HG02642 (cell line): ENCODE measurements around the gene C9orf78.
A peak's percentile ranks its signal among the peaks of the same experiment; 100 is the strongest.

Experiments
- ATAC-seq: cut with Tn5 transposase; IDR thresholded peaks from one replicate; pipeline ENCODE4 v1.9.1; 2021; ENCODE audit warnings: mild to moderate bottlenecking; ENCODE audit not compliant: unreplicated experiment, poor library complexity

Gene C9orf78

DNA sequence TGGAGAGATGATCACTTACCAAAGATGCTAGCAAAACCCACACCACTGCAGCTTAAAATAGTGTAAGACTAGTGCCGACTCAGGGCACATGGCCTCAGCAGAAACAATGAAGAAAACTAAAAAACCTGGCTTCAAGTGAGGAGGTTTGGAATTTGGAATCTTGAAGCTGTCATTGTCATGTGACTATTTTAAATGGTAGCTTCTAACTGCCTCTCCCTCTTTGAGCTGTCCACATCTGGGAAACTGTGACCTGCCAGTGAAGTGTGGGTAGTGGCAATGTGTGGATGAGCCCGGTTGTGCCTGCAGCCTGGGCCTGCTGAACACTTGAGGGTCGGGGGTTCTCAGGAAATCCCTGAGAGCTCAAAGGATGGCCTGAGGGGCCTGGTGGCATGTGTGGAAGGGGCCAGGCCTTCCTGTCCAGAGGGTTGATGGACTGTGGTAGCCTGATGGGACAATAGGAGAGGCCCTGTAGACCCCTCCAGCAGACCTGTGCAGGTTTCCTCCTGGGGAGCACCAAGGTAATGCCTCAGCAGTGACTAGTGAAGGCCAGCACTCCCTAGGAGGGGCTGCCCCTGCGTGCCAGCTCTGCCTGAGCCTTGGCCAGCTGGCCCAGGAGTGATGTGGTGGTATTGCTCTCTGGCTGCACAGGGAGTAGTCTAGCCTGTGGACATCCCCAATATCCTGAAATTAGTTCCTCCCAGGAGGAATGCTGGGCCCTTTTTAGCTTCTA is 13.8 kb upstream of the C9orf78 start:
- ATAC-seq: no peak

DNA sequence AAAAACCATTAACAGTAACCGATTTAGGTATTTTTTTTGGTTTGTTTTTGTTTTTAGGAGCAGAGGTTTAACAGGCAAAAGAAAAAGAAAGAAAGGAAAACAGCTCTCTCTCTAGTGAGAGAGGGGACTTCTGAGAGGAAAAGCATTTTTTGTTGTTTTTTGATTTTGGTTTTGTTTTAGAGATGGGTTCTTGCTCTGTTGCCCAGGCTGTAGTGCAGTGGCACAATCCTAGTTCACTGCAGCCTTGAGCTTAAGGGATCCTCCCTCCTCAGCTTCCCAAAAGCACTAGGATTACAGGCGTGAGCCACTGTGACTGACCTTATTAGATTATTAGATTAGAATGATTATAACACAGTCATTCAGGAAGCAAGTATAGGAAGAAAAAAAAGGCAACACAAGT is 10.3 kb upstream of the C9orf78 start:
- no peak for ATAC-seq

DNA sequence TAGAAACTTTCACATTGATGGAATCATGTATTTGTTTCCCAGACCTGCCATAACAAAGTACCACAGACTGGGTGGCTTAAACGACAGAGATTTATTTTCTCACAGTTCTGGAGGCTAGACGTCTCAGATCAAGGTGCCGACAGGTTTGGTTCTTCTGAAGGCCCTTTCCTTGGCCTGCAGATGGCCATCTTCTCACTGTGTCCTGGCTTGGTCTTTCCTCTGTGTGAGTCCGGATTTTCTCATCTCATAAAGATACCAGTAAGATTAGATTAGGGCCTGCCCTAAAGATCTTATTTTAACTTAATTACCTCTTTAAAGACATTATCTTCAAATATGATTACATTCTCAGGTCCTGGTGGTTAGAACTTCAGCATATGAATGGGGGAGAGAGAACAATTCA is 6.0 kb upstream of the C9orf78 start:
- ATAC-seq: no peak

DNA sequence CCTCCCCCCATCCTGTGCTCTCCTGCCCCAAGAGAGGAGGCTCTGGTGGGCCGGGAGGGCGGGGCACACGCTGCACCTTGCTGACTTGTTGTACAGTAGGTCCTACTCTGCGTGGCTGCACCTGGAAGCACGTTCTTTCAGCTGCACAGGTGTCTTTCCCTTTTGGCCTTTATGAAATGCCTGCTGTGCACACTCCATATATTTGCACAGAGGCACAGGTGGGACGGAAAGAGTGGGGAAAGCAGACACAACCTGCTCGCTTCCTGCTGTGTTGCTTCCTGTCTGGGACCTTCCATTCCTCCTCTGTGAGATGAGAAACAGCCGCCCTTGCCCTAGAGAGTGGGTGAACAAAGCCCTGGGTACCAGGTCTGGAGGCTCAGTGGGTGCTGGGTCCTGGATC is 5.0 kb upstream of the C9orf78 start:
- ATAC-seq: no peak

DNA sequence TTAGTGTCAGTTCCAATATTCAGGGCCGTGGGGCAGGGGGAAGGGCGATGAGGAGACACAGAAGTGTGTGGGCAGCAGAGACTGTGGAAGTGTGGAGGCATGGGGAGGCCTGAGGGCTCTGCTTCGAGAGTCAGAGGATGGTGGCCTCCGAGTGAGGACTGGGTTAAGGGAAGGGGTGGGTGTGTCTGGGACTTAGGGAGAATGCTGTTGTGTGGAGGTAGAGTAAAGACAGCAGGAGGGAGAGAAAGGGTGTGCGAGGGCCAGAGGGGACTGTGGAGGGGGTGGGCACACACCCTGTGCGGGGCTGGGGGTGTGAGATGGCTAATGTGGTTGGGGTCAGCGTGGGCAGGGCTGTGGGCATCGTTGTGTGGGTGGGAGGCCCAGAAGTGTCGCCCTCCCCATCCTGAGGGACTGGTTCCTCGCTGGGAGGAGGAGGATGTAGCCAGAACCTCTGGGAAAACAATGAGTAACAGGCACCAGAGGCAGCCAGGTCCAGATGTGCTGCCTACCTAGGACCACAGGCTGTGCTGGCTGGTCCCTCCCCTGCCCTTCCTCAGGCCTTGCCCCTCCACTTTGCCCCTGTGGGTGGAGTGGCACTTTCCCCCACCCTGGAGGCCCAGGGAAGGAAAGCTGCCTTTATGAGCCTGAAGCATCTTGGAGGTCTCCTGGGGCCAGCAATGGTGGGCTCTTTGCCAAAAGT is 4.4 kb upstream of the C9orf78 start:
- ATAC-seq: no peak

DNA sequence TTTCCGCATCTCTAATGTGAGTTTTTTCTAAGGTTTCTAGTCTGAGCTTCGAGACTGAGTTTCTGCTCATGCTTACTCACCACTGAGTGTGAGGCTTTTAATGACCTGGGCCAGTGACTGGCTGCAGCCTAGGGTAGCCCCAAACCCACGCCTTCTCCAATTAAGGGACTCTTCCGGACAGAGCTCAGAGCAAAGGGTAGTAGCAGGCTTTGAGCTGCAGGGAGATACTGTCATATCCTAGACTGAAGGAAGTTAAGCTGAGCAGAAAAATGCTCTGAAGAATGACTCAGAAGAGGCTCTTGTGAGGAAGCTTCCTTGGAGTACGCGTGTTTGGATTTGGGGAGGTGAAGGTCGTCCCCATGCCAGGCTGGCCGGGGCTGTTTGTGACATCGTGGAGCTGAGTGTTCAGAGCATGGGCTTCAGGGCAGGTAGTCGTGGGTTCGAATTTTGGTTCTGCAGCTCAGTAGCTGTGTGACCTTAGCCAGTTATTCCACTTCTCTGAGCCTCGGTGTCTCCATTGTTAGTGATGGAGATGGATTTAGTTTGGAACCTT is 3.7 kb upstream of the C9orf78 start:
- no peak for ATAC-seq

DNA sequence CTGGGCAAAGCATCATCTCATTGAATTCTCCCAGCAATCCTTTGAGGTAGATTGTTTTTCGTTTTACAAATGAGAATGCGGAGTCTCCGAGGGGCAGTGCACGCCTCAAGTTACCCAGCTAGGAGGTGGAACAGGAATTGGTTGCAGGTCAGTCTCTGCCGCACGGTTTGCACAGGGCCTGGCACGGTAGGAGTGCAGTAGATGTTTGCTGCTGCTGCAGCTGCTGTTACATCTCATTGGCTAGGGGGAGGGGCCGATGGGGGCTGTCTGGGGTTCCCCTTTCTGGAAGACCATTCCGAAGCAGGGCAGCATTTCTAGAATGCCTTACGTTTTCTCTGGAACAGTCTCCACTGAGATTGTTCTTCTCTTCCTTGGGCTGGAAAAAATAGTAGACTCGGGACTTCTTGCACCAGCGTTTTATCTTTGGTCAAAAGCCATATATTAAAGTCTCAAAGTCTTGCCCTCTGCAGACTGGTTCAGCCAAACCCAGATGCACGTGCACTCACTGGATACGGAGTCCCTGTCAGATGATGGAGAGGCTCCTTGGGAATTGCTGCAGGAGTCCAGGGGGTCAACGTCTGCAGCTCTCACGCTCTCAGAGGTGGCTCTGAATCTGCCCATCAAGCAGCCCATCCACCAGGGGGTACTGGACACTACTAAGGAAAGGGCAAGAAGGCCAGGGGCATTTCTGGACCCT is 1.4 kb upstream of the C9orf78 start:
- ATAC-seq: no peak

DNA sequence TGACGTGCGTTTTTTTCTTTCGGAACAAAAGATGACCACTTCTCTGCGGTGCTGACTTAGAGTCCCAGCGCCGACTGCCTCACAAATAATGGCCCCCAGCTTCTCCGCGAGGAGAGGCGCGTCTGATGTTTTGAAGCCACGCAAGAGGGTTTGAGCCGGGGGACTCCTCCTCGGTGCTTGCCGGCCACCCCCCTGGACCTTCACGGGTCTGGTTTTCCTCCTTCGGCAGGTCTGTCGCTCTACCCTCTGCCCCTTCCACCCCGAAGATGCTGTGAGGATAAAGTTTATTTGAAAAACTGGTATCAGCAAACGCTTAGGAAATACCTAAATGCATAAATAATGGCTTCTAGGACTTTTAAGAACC is 767 bp upstream of the C9orf78 start:
- ATAC-seq: no peak

DNA sequence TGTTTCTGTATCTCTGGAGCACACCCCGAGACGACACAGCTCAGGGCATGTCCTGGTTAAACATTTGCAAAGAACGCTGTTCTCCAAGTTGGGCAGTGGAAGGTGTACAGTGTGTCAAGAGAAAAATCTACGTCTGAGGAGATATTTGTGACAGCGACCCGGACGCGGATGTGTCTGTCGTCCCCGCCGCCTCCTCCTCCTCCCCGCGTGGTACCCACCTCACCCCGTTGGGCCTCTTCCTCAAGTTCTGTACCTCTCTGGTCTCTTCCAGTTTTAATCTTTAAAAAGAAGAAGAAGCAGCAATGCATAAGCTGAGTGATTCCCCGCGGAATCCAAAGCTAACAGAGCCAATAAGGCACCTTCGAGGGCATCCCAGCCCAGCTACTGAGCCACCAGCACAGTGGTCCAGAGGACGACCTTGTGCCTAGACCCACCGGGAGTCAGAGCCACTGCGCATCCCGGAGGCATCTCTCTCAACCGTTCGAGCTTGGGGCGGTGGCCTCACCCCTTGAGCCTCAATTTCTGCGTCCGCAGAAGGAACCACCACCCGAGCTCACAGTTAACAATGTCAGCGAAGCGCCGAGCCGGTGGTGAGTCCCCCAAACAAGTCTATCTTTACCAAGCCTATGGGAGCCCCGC is 467 bp downstream of the C9orf78 start:
- ATAC-seq: peak; percentile 16

DNA sequence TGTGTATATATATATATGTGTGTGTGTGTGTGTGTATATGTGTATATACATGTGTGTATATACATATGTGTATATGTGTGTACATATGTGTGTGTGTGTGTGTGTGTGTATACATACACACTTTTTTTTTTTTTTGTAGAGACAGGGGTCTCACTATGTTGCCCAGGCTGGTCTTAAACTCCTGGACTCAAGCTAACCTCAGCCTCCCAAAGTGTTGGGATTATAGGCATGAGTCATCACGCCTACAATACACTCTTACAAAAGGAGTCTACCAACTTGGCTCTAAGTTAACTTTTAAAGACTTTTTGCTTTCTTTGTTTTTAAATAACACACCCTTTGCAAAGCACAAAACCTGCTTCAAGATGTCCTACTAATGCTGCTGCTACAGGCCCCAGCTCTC is 2.1 kb downstream of the C9orf78 start:
- no peak for ATAC-seq

DNA sequence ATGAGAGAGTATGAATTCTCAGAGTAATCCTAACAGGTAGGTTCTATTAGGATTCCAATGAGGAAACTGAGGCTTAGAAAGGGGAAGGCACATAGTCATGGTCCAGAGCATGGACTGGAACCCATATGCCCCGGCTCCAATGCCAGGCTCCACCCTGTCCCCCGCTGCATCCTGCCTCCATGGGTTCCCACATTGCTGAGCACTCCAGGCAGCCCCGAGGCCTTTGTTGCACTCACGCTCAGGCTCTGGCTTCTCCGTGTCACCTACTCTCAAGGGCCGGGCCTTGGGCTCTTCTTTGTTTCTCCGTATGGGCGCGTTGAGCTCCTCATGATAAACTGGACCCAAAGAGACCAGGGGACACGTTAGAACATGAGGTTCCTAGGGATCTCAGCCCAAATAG is 6.1 kb downstream of the C9orf78 start:
- ATAC-seq: no peak

DNA sequence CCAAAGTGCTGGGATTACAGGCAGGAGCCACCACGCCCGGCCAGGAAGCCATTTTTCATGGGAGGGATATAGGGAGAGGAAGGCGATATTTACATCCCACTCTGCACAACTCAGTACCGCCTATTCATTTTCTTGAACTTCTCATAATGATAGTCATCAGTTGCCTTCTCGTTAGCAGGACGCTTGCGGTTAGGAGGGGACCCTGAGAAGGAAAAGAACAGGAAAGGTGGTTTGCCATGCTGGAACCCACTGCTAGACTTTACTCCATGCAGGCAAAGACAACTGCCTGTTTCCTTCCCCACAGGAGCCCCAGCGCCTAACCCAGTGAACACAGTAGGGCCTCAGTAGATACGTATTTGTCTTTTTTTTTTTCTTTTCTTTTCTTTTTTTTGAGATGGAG is 7.0 kb downstream of the C9orf78 start:
- no peak for ATAC-seq

DNA sequence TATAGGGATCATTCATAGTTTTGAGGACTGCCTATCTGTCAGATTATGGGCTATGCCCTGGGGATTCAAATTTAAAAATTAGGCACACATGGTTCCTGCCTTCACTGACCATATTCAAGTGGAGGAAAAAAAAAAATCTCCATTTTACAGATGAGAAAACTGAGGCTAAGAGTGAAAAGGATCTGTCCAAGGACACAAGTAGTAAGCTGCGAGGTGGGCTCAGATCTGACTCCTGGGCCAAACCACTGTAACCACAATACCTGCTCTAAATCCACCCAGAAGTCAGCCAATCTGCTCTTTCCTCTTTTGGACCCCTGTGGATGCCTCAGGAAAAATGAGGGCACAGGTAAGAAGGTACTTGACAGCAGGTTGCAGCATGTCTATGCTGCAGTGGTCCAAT is 8.3 kb downstream of the C9orf78 start:
- no peak for ATAC-seq

DNA sequence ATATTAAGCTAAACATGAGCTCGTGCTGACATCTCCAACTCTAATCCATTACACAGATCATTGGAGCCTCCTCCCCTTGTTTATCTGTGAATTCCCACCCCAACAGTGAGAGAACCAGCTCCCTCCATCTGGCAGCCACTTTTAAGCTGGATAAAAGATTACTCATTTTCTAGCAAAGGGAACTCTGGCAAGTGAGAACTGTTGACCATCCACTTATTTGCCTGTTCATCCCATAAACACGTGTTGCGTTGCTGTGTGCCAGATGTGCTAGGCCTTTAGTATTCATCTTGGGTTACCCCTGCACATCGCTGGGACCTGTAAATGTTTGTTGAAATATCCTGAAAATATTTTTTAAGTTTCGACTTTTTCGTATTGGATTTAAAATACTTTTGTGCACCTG is 8.7 kb downstream of the C9orf78 start:
- no peak for ATAC-seq

DNA sequence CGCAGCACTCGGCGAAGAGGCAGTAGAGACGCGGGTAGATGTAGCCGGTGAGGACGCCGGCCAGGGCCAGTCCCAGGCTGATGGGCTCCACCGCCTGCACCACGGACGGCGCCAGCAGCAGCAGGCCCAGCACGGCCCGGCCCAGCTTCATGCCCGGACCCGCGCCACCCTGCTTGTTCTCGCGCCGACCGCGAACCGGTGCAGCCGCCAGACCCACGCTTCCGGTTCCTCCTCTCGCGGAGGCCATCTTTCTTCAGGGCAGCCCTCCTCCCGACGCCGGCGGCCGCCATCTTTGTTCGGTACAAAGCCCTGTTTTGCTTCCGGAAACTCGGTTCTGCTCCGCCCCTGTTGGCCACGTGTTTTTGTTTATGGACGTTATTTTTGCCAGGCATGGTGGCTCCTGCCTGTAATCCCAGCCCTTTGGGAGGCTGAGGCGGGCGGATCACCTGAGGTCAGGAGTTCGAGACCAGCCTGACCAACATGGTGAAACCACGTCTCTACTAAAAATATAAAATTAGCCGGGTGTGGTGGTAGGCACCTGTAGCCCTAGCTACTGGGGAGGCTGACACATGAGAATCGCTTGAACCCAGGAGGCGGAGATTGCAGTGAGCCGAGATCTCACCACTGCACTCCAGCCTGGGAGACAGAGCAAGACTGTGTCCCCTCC is 11.0 kb downstream of the C9orf78 start, which contains the start of gene TOR1A:
TSS of gene TOR1A (minus strand) at position 202 of the 667 bp plus-strand sequence. CDS start at position 151, 51 bp downstream.
- ATAC-seq: peak; percentile 89

DNA sequence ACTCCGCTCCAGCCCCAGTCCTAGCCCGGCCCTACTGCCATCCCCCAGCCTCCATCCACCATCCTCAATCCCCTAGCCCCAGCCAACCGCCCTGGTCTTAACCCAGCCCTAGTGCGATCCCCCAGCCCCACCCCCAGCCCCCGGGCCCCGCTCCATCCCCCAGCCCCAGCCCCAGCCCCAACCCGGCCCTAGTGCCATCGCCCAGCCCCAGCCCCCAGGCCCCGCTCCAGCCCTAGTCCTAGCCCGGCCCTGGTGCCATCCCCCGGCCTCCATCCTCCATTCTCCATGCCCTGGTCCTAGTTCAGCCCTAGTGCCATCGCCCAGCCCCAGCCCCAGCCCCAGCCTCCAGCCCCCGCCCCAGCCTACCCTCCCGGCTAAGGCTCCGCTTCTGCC is 11.5 kb downstream of the C9orf78 start:
- no peak for ATAC-seq

DNA sequence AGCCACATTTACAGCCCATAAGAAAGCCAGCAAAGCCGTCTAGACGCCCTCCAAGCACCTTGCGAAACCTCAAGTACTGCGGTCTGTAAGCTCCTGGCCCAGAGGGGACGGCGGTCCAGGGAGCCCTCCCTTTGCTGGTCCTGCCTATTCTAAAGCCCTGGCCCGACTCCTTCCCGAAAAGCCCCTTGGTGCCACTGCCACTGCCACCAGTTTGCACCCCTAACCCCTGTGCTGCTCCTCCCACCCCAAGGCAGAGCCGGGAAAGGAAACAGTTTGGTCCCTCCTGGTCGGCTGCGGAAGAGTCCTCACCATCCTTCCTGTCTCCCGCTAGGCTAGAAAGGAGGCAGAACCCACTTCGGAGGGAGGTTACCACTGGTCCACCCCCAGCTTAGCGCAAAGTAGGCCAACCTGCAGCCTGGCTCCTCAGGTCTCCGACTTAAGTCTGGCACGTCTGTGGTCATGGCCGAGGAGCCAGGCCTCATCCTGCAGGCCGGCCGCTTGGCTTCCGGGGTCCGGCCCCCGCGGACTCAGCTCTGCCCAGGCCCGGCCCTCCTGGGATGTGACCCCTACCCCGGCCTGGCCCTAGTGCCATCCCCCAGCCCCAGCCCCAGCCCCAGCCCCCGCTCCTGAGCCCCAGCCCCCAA is 12.1 kb downstream of the C9orf78 start:
- ATAC-seq: no peak

DNA sequence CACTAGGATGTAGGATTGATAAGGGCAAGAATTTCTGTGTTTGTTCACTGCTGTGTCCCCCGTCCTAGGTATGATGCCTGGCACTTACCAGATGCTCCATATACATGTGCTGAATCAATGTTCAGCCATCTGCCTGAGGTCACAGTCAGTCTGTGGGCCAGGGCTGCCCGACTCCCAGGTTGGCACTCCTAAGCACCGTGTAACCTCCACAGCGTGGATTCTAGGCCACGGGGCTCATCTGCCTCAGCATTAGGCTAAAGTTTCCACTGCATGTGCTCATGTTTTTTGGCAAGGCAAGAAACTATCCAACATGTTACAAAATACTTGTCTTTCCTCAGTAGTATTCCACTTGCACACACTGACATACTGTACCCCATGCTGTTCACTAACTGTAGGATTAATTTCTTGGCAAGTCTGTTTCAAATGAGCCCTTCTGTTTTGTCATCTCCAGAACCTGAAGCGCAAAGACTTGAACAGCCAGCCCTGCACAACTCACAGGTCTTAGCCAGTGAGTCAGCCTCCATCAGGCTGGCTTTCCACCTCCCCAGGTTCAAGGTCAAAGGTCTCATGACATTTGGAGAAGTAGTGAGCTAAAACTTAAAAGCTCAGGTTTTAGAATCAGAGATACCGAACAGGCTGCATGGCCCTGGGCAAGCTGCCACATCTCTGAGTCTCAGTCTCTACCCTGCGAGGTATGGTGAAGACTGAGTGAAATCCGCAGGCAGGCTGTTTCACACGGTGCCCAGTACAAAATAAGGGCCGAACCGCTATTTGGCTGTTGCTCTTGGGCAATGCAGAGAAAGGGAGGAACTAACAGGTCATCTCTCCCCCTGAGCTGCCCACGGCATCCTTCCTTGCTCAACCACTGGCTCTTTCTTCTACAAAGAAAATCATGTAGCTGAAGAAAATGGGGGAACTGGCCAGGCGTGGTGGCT is 18.3 kb downstream of the C9orf78 start:
- ATAC-seq: no peak

DNA sequence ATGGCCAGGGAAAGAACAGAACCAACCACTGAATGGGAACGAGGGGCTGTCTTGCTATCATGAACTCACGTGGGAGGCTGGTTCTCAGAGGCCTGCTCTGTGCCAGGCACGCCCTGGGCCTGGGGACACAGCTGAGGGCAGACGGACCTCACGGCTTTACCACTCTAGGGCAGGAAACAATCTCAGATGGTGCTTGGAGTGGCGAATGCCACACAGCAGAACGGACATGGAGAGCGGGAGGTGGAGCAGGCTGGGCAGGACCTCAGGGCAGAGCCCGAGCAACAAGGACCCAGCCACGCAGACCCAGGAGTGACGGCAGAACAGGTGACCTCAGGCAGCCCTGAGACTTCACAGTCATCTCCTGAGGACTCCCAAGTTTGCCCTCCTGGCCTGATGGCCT is 19.8 kb downstream of the C9orf78 start:
- no peak for ATAC-seq
